H1 (cell line): Measurements from ENCODE around the gene EHBP1. TPM values are rescaled to one million over a fixed set of nuclear protein-coding genes. Genes with fewer than 3 reads are reported as not detected.

ENCODE experiments used
- CTCF ChIA-PET: fragments of 300-600 bp; sonication (Branson Sonifier 250); formaldehyde crosslinking; loops from one replicate; lab custom pipeline; 2021; ENCODE audit not compliant: partially characterized antibody; lab: Charles Lee
- POLR2A ChIA-PET: fragments of 300-600 bp; sonication (Branson Sonifier 250); formaldehyde crosslinking; loops from one replicate; lab custom pipeline; 2021; ENCODE audit warnings: inconsistent platforms; ENCODE audit not compliant: partially characterized antibody; lab: Charles Lee
- DNase-seq, 2 experiments: peaks; one replicate each; pipeline versions ENCODE4 v3.0.0 to v3.0.0-alpha.2; 2010 to 2022; ENCODE audit warnings: low spot score in 2 of 2, low read depth in 1 of 2, mixed read lengths in 1 of 2
- FAIRE-seq: peaks from 2 replicates; lab custom pipeline; 2011; peaks lifted over from hg19 to GRCh38; lab: Jason Lieb, UNC
- H2AFZ ChIP-seq: 2 replicates; pipeline ENCODE4 v1.8.1; 2012; ENCODE audit warnings: low read length, inconsistent platforms
- H2AK5ac ChIP-seq: 2 replicates; pipeline ENCODE4 v1.6.1; 2013; ENCODE audit warnings: low read depth, low read length
- H2BK120ac ChIP-seq: replicated peaks from 2 replicates; pipeline ENCODE3; 2013; ENCODE audit warnings: low read depth, low read length, inconsistent platforms
- H2BK12ac ChIP-seq: 2 replicates; pipeline ENCODE4 v1.6.1; 2013; ENCODE audit warnings: low read depth, low read length
- H2BK15ac ChIP-seq: 2 replicates; pipeline ENCODE4 v1.6.1; 2013; ENCODE audit warnings: low read length
- H2BK20ac ChIP-seq: 2 replicates; pipeline ENCODE4 v1.6.1; 2013; ENCODE audit warnings: low read length
- H2BK5ac ChIP-seq: 2 replicates; pipeline ENCODE4 v1.6.1; 2013; ENCODE audit warnings: low read depth, low read length
- H3K14ac ChIP-seq: 2 replicates; pipeline ENCODE4 v1.6.1; 2013; ENCODE audit warnings: inconsistent platforms; ENCODE audit not compliant: insufficient read length
- H3K18ac ChIP-seq: 2 replicates; pipeline ENCODE4 v1.6.1; 2013; ENCODE audit warnings: low read length; ENCODE audit errors: extremely low read depth
- H3K23ac ChIP-seq: 2 replicates; pipeline ENCODE4 v1.6.1; 2013; ENCODE audit warnings: inconsistent platforms; ENCODE audit not compliant: insufficient read length
- H3K23me2 ChIP-seq: 2 replicates; pipeline ENCODE4 v1.6.1; 2013; ENCODE audit warnings: low read depth, low read length
- H3K27ac ChIP-seq: 2 replicates; pipeline ENCODE4 v1.6.1; 2011; ENCODE audit warnings: low read depth, low read length, inconsistent platforms
- H3K27me3 ChIP-seq, 4 experiments: replicated peaks in 1 of 4; 1 replicate in 1 of 4; 2 replicates in 3 of 4; pipeline versions ENCODE4 v1.6.1 to v1.8.1; 2011 to 2013; ENCODE audit warnings: low read length in 3 of 4, mild to moderate bottlenecking in 3 of 4, inconsistent platforms in 2 of 4, mixed read lengths in 2 of 4, moderate library complexity in 1 of 4; ENCODE audit not compliant: control insufficient read depth in 3 of 4, insufficient read depth in 3 of 4; ENCODE audit errors: extremely low read depth in 1 of 4
- H3K36me3 ChIP-seq, 4 experiments: 2 replicates each; pipeline versions ENCODE4 v1.6.1 to v1.8.1; 2011 to 2013; ENCODE audit warnings: mild to moderate bottlenecking in 4 of 4, low read length in 3 of 4, moderate library complexity in 2 of 4, control low read depth in 1 of 4, inconsistent platforms in 1 of 4; ENCODE audit not compliant: insufficient read depth in 4 of 4, control insufficient read depth in 2 of 4
- H3K4ac ChIP-seq: replicated peaks from 2 replicates; pipeline ENCODE3; 2013; ENCODE audit warnings: low read length, low read depth, mixed read lengths, inconsistent platforms; ENCODE audit not compliant: insufficient read length
- H3K4me1 ChIP-seq, 4 experiments: replicated peaks in 1 of 4; 1 replicate in 1 of 4; 2 replicates in 3 of 4; pipeline versions ENCODE4 v1.6.1 to v1.8.1; 2011 to 2013; ENCODE audit warnings: low read length in 3 of 4, inconsistent platforms in 2 of 4, mixed read lengths in 1 of 4; ENCODE audit not compliant: insufficient read depth in 4 of 4, control insufficient read depth in 3 of 4
- H3K4me2 ChIP-seq, 2 experiments: 2 replicates each; pipeline versions ENCODE4 v1.6.1 to v1.8.1; 2011 to 2013; ENCODE audit warnings: low read depth in 2 of 2, low read length in 2 of 2, control low read depth in 1 of 2, inconsistent platforms in 1 of 2, mild to moderate bottlenecking in 1 of 2; ENCODE audit not compliant: insufficient read depth in 1 of 2
- H3K4me3 ChIP-seq, 4 experiments: fragments of 200-600, 300-600 bp in 1 of 4; sonication (generic), shearing (Covaris generic), sonication (Bioruptor Twin) in 1 of 4; 2 replicates each; pipeline versions ENCODE4 v1.5.1 to v1.8.1; 2011 to 2016; ENCODE audit warnings: low read length in 4 of 4, low read depth in 3 of 4, control low read depth in 2 of 4, inconsistent platforms in 2 of 4, mild to moderate bottlenecking in 2 of 4, mixed read lengths in 1 of 4, moderate library complexity in 1 of 4; ENCODE audit not compliant: insufficient read depth in 2 of 4; ENCODE audit errors: extremely low read depth in 1 of 4
- H3K56ac ChIP-seq: replicated peaks from 2 replicates; pipeline ENCODE3; 2013; ENCODE audit warnings: low read depth, mild to moderate bottlenecking, mixed read lengths, low read length, inconsistent platforms; ENCODE audit not compliant: insufficient read length
- H3K79me1 ChIP-seq: 2 replicates; pipeline ENCODE4 v1.6.1; 2013; ENCODE audit warnings: low read depth, low read length, control low read depth
- H3K79me2 ChIP-seq, 2 experiments: 2 replicates each; pipeline versions ENCODE4 v1.6.1 to v1.8.1; 2012 to 2013; ENCODE audit warnings: low read length in 2 of 2, mild to moderate bottlenecking in 2 of 2, inconsistent platforms in 1 of 2; ENCODE audit not compliant: insufficient read depth in 2 of 2, control insufficient read depth in 1 of 2
- H3K9ac ChIP-seq, 4 experiments: replicated peaks in 1 of 4; 1 replicate in 1 of 4; 2 replicates in 3 of 4; pipeline versions ENCODE4 v1.6.1 to v1.8.1; 2011 to 2013; ENCODE audit warnings: low read depth in 3 of 4, low read length in 3 of 4, control low read depth in 2 of 4, mild to moderate bottlenecking in 2 of 4, moderate library complexity in 2 of 4, inconsistent platforms in 1 of 4; ENCODE audit errors: extremely low read depth in 1 of 4
- H3K9me3 ChIP-seq, 2 experiments: 2 replicates each; pipeline versions ENCODE4 v1.6.1 to v1.8.1; 2012 to 2013; ENCODE audit warnings: mild to moderate bottlenecking in 2 of 2, moderate library complexity in 2 of 2, control low read depth in 1 of 2, inconsistent platforms in 1 of 2, low read depth in 1 of 2, low read length in 1 of 2, mixed read lengths in 1 of 2; ENCODE audit not compliant: insufficient read depth in 2 of 2
- H4K20me1 ChIP-seq, 2 experiments: replicated peaks in 1 of 2; 2 replicates each; pipeline versions ENCODE3 to v1.8.1; 2011 to 2013; ENCODE audit warnings: inconsistent platforms in 2 of 2, low read length in 2 of 2, mild to moderate bottlenecking in 1 of 2; ENCODE audit not compliant: insufficient read depth in 2 of 2, control insufficient read depth in 1 of 2
- H4K5ac ChIP-seq: 2 replicates; pipeline ENCODE4 v1.6.1; 2013; ENCODE audit warnings: low read length, low read depth, mixed read lengths, inconsistent platforms; ENCODE audit not compliant: insufficient read length
- H4K8ac ChIP-seq: 2 replicates; pipeline ENCODE4 v1.8.0; 2013; ENCODE audit warnings: mild to moderate bottlenecking, moderate library complexity, low read length, inconsistent platforms; ENCODE audit not compliant: insufficient read depth; ENCODE audit errors: extremely low read depth
- H4K91ac ChIP-seq: replicated peaks from 2 replicates; pipeline ENCODE3; 2013; ENCODE audit warnings: low read length, mixed read lengths, inconsistent platforms; ENCODE audit not compliant: insufficient read length
- CBX8 ChIP-seq: fragments of 300-800, 300-1000 bp; sonication (generic); IDR thresholded peaks from 2 replicates; pipeline ENCODE4 v1.7.1; 2016; ENCODE audit warnings: low read depth, low read length, borderline replicate concordance
- CEBPB ChIP-seq: IDR thresholded peaks from 2 replicates; pipeline ENCODE4 v1.6.1; 2012; ENCODE audit warnings: low read depth, low read length
- CREB1 ChIP-seq: IDR thresholded peaks from 2 replicates; pipeline ENCODE4 v1.6.1; 2012; ENCODE audit warnings: inconsistent platforms
- EZH2 ChIP-seq: fragments of 200-600 bp; sonication (generic); IDR thresholded peaks from 2 replicates; pipeline ENCODE4 v1.7.1; 2012; ENCODE audit warnings: low read depth, mild to moderate bottlenecking, moderate library complexity, low read length, inconsistent platforms; ENCODE audit not compliant: severe bottlenecking
- JUND ChIP-seq: IDR thresholded peaks from 2 replicates; pipeline ENCODE4 v1.6.1; 2011; ENCODE audit warnings: mild to moderate bottlenecking, improper control_type of control experiment, low read length
- KDM1A ChIP-seq: fragments of 200-600, 300-600 bp; sonication (generic); IDR thresholded peaks from 2 replicates; pipeline ENCODE4 v1.7.1; 2016; ENCODE audit warnings: mild to moderate bottlenecking, low read length, borderline replicate concordance
- POU5F1 ChIP-seq: IDR thresholded peaks from 2 replicates; pipeline ENCODE4 v1.6.1; 2011; ENCODE audit warnings: low read depth, mild to moderate bottlenecking, low read length, moderate library complexity
- RBBP5 ChIP-seq: IDR thresholded peaks from 2 replicates; pipeline ENCODE4 v1.7.1; 2012; ENCODE audit warnings: low read depth, mild to moderate bottlenecking, inconsistent platforms, low read length, moderate library complexity, borderline replicate concordance
- RNF2 ChIP-seq: fragments of 200-900, 300-1000 bp; sonication (generic); IDR thresholded peaks from 2 replicates; pipeline ENCODE4 v1.7.1; 2016; ENCODE audit warnings: borderline replicate concordance, low read depth, mild to moderate bottlenecking, antibody characterized with exemption, low read length; ENCODE audit not compliant: poor library complexity, severe bottlenecking; ENCODE audit errors: missing control alignments
- SP1 ChIP-seq: IDR thresholded peaks from 2 replicates; pipeline ENCODE4 v1.6.1; 2011; ENCODE audit warnings: low read depth, low read length
- SP2 ChIP-seq: IDR thresholded peaks from 2 replicates; pipeline ENCODE4 v1.6.1; 2012; ENCODE audit warnings: mild to moderate bottlenecking, low read length, inconsistent platforms
- SUZ12 ChIP-seq: fragments of 200-600 bp; sonication (generic); IDR thresholded peaks from 2 replicates; pipeline ENCODE4 v1.6.1; 2012; ENCODE audit warnings: mild to moderate bottlenecking, inconsistent platforms, low read length, moderate library complexity, mixed read lengths
- WGBS, 2 experiments: shearing (Covaris generic) in 1 of 2; methylation state at CpG; one replicate each; pipeline versions ENCODE4 v1.1.6 to v1.1.7; 2013 to 2015; ENCODE audit warnings: low lambda C conversion rate in 2 of 2, mixed read lengths in 2 of 2, inconsistent platforms in 1 of 2, low coverage in 1 of 2, missing lambda C conversion rate in 1 of 2; ENCODE audit not compliant: insufficient replicate concordance in 2 of 2, insufficient coverage in 1 of 2, insufficient read length in 1 of 2; ENCODE audit errors: extremely low coverage in 1 of 2, missing lambda C conversion rate in 1 of 2; 5-methylcytosine and 5-hydroxymethylcytosine counted together
- polyA plus RNA-seq, 7 experiments: library from polyadenylated mRNA; depleted of rRNA in 3 of 7; stranded (reverse) in 5 of 7; unstranded in 2 of 7; fragments of >200 nt in 5 of 7; fragments of 200-250 nt in 2 of 7; gene quantifications; 1 replicate in 5 of 7; 2 replicates in 1 of 7; 4 replicates in 1 of 7; pipeline versions ENCODE4 v1.2.1 to v1.2.3, GENCODE V29; 2011 to 2013; ENCODE audit warnings: missing spikeins in 2 of 7, mixed read lengths in 2 of 7
- total RNA-seq: library from RNA; stranded (reverse); fragmentation: NEBNext Ultra II Directional; extraction: Animal tissue kit (Norgen Biotek cat#: 25700); gene quantifications from 2 replicates; pipeline ENCODE4 v1.2.1, GENCODE V29; 2021

Gene EHBP1
- total and polyA plus RNA-seq, 2 of the 8 experiments (the other 6 are each of a cell fraction or from before 2014, with no cell fraction given): 12.0 to 64.1 TPM

DNA sequence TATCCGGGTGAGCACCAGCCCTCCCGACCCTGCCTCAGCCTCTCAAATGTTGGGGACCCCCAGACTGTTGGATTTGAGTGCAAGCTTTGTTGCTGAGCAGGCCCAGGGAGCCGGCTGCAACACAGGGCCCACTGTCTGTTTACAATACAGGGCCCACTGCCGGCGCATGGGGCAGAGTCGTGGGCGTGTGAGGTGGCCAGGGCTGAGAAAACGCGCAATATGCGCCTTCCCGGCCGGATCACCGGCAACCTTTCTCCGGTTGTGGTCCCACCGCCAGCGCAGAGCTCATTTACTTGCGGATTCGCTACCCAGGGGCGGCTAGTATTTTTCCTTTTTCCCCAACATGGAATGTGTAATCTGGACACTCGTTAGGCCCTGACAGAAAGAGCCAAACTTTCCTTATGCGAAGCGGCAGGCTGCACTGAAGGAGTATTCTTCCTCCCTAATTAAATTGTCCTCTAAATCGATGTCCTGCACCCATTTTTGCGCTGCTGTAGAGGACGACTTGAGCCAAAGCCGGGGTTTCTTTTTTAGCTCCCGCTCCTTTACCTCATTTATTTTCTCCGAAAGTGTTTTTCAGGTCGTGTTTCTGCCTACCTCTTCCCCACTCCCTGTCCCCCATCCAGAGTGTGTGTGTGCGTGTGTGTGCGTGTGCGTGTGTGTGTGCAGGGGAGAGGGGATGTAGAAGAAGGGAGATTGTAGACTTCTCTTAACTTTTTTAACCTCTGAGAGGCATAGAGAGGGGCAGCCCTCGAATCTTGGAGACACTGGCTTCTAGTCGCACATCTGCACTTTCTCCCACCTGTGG lies 347.8 kb downstream of the EHBP1 start:
- Histone ChIP-seq H3K79me1 (no peaks in the 10 kb centered on the region), H2BK20ac (peak overlapping the region; percentile 90; the same call in 1 of the 2 replicates), H3K4ac (no peak overlapping the region), H2AK5ac (peak overlapping the region; percentile 93; the same call in 1 of the 2 replicates), H2BK120ac (peak overlapping the region; percentile 21), H3K4me1 (peaks cover 9 to 54% (median 44%) of the 10 kb centered on the region in 4 experiments), H3K27ac (no peak overlapping the region), H3K79me2 (no peaks in the 10 kb centered on the region), H3K14ac (no peak overlapping the region), H3K56ac (no peak overlapping the region), H3K4me3 (peak overlapping the region; percentile 14 to 74 (median 36); a peak in 7 of 8 replicates), H4K8ac (no peak overlapping the region), H3K23me2 (peaks cover 39% of the 10 kb centered on the region), H3K9me3 (no peaks in the 10 kb centered on the region), H2BK15ac (0 out of 2 replicates have a peak overlapping the region, but pooled peaks have one; percentile 72), H2AFZ (no peak overlapping the region), H3K23ac (no peak overlapping the region), H3K18ac (peak overlapping the region; percentile 7), H4K20me1 (peaks cover 13 to 19% of the 10 kb centered on the region in 2 experiments), H4K91ac (no peak overlapping the region), H4K5ac (no peak overlapping the region), H2BK5ac (no peak overlapping the region), H3K36me3 (peaks cover 0 to 16% (median 0%) of the 10 kb centered on the region in 4 experiments; a peak in 2 of 8 replicates), H3K4me2 (peak overlapping the region; percentile 68 to 86), H2BK12ac (0 out of 2 replicates have a peak overlapping the region, but pooled peaks have one; percentile 84), H3K9ac (no peak overlapping the region), H3K27me3 (peaks cover 56 to 96% (median 92%) of the 10 kb centered on the region in 4 experiments)
- WGBS, 2 experiments: 4% methylated on average over 34 of the region's 34 CpGs; no CpG with 5 or more reads in 1 of the 2 experiments
- DNase-seq: no peak
- ChIA-PET POLR2A (interaction anchor here (1.3 to 4.9 kb wide), 2 partner anchors 9 to 596 kb away, joined by 3 to 31 read pairs; no protein-coding TSS in a partner anchor), CTCF (interaction anchor here (0.9 to 6.5 kb wide), 6 partner anchors 9 to 596 kb away, joined by 3 to 50 read pairs (median 4); no protein-coding TSS in a partner anchor)
- FAIRE-seq: no peak
- peak; percentile 87 for TF ChIP-seq RNF2
- TF ChIP-seq CEBPB: no peak
- no peak for TF ChIP-seq KDM1A
- TF ChIP-seq POU5F1: no peak
- peak; percentile 89 for TF ChIP-seq EZH2
- no peak for TF ChIP-seq JUND
- TF ChIP-seq SUZ12: peak; percentile 43
- TF ChIP-seq CBX8: no peak; the same call in 1 of the 2 replicates
- no peak for TF ChIP-seq SP2
- TF ChIP-seq RBBP5: no peak
- TF ChIP-seq CREB1: no peak
- no peak for TF ChIP-seq SP1
